Stimulated activated CD4-positive, alpha-beta T cell treated with anti-CD3 and anti-CD28 coated beads, Interleukin-4, amount 100 ng/mL, for 1 hour (primary cell): ENCODE results near the gene PAXIP1.
"Not testable (repeated sequence)": the region's sequence is repeated elsewhere in the genome, so short reads cannot be mapped to it uniquely, and the experiment has no call there.

Experiments
- DNase-seq: peaks from one replicate; pipeline ENCODE4 v3.0.0-alpha.2; 2020

The PAXIP1 gene

GRCh38 chr7:155003092-155003375, at the start of gene PAXIP1:
Gene PAXIP1, minus strand, starts transcription at chr7:155003124. Its CDS starts 195 bp downstream, at chr7:155002929.
- peak; percentile 65 for DNase-seq

GRCh38 chr7:155051355-155051754, 48.4 kb upstream of the PAXIP1 start:
- DNase-seq = no peak

- no peak for DNase-seq
Measured at GRCh38 chr7:155048006-155048405, 45.1 kb upstream of the PAXIP1 start.

GRCh38 chr7:155043756-155044155, 40.8 kb upstream of the PAXIP1 start:
- no peak for DNase-seq

GRCh38 chr7:155038335-155038734, 35.4 kb upstream of the PAXIP1 start:
- no peak for DNase-seq

GRCh38 chr7:155034495-155034894, 31.6 kb upstream of the PAXIP1 start:
- not testable (repeated sequence) for DNase-seq

- no peak for DNase-seq
Measured at GRCh38 chr7:155032978-155033377, 30.1 kb upstream of the PAXIP1 start.

- no peak for DNase-seq
Measured at GRCh38 chr7:155027879-155028278, 25.0 kb upstream of the PAXIP1 start.

GRCh38 chr7:155021699-155022145, 18.8 kb upstream of the PAXIP1 start:
- no peak for DNase-seq

- no peak for DNase-seq
Measured at GRCh38 chr7:155020996-155021395, 18.1 kb upstream of the PAXIP1 start.

GRCh38 chr7:155017834-155018233, 14.9 kb upstream of the PAXIP1 start:
- no peak for DNase-seq

- DNase-seq = no peak
Measured at GRCh38 chr7:155011086-155011485, 8.2 kb upstream of the PAXIP1 start.

- DNase-seq = peak; percentile 30
Measured at GRCh38 chr7:155009570-155010157, 6.7 kb upstream of the PAXIP1 start.

- peak; percentile 12 for DNase-seq
Measured at GRCh38 chr7:155007947-155008346, 5.0 kb upstream of the PAXIP1 start.

GRCh38 chr7:155003376-155004214, 671 bp upstream of the PAXIP1 start:
- peak; percentile 85 for DNase-seq

- DNase-seq = no peak
Measured at GRCh38 chr7:155002411-155003091, 373 bp downstream of the PAXIP1 start.

- DNase-seq = no peak
Measured at GRCh38 chr7:155001756-155002410, 1.0 kb downstream of the PAXIP1 start.

- DNase-seq = no peak
Measured at GRCh38 chr7:155000795-155001194, 2.1 kb downstream of the PAXIP1 start.

GRCh38 chr7:154998481-154998880, 4.4 kb downstream of the PAXIP1 start:
- no peak for DNase-seq

GRCh38 chr7:154997840-154998370, 5.0 kb downstream of the PAXIP1 start:
- DNase-seq = no peak

GRCh38 chr7:154996756-154997155, 6.2 kb downstream of the PAXIP1 start:
- DNase-seq = no peak

- no peak for DNase-seq
Measured at GRCh38 chr7:154996101-154996500, 6.8 kb downstream of the PAXIP1 start.

GRCh38 chr7:154994996-154995395, 7.9 kb downstream of the PAXIP1 start:
- DNase-seq = no peak
